ENCODE measurements around the gene COL15A1. TPM values are rescaled to one million over a fixed set of nuclear protein-coding genes. Genes with fewer than 3 reads are reported as not detected.
A peak's percentile ranks its signal among the peaks of the same experiment; 100 is the strongest.

Gene COL15A1
- polyA plus RNA-seq, 1 donor (not counting 4 experiments of a cell fraction or from before 2014, with no cell fraction given), result not detected

DNA sequence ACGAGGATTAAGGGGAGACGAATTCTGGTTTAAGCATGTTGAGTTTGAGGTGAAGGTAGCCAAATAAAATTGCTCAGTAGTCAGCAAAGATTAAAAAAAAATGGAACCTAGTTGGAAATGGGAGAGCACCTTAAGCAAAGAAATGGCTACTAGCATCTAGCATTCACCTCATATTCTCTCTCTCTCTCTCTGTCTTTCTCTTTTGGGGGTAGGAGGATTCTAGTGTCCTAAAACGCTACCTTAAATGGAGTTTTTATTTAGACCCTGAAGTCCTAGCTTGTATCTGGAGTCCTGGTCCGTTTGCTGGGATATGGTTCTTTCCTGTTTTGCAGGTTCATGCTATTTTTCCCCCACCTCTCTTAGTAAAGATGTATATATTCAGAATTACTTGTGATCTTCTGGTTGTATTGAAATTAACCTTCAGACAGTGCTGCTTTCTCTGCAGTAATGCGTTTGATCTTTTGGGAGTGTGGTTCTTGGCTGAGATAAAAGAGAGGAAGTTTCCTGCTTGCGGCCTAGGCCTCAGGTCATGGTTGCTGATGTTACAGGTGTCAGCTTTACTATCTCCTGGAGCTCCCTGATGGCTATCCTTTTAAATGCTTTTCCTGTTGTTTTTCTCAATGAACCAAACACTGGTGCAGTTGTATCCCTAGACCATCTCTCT, 169.2 kb downstream of the COL15A1 start:
- no peak for FAIRE-seq
- dilution Hi-C loops (cut with MboI; ENCODE audit: extremely low pct_ligation_motif_present, low sequenced_read_pairs), result no loop called here
- no peak overlapping the region for H3K27ac ChIP-seq (ENCODE audit: control insufficient read depth, insufficient read depth, low read length)

DNA sequence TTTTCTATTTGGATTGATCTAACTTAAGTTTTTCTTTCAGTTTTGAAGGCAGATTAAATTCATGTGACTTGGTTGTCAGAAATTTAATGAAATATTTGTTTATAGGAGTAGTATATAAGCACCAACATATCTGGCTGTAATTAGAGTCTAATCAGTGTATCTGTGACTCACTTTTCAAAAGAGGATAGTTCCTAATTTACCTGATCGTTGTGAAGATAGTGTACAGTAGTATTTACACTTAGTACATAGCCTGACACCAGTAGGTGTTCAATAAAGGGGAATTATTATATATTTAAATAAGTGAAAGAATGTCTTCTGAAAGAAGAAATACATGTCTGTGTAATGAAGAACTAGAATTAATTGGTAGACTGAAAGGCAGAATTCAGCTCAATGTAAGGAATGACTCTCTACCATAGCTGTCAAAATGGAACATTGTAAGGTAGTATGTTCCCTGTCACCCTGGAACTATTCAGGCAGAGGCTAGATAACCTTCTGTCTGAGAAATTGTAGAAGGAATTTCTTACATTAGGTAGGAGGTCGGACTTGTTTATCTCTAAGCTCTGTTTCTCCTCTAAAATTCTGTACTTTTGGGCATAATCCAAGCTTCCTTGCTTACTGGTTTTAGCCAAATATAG, 169.8 kb downstream of the COL15A1 start:
- peaks cover 0 to 9% of the 10 kb centered on the region in 2 experiments for H3K36me3 ChIP-seq (ENCODE audit: control insufficient read depth in 2 of 2, extremely low read depth in 1 of 2, insufficient read depth in 2 of 2, low read length in 2 of 2)
- no peak overlapping the region for H2AFZ ChIP-seq (ENCODE audit: control insufficient read depth, low read length)
- no peaks in the 10 kb centered on the region for H3K9me3 ChIP-seq (ENCODE audit: control insufficient read depth, low read depth, low read length)
- no peaks in the 10 kb centered on the region for H3K27me3 ChIP-seq (ENCODE audit: control insufficient read depth, extremely low read depth, insufficient read depth, low read length)
- no peak overlapping the region for H3K9ac ChIP-seq (ENCODE audit: control insufficient read depth, extremely low read depth, insufficient read depth, low read length)
- DNase-seq (ENCODE audit: low read depth, low spot score), result no peak
- TF ChIP-seq EZH2 (IDR thresholded peaks at IDR 0.05; ENCODE audit: low read length), result no peak
- TF ChIP-seq, protein P1, sequence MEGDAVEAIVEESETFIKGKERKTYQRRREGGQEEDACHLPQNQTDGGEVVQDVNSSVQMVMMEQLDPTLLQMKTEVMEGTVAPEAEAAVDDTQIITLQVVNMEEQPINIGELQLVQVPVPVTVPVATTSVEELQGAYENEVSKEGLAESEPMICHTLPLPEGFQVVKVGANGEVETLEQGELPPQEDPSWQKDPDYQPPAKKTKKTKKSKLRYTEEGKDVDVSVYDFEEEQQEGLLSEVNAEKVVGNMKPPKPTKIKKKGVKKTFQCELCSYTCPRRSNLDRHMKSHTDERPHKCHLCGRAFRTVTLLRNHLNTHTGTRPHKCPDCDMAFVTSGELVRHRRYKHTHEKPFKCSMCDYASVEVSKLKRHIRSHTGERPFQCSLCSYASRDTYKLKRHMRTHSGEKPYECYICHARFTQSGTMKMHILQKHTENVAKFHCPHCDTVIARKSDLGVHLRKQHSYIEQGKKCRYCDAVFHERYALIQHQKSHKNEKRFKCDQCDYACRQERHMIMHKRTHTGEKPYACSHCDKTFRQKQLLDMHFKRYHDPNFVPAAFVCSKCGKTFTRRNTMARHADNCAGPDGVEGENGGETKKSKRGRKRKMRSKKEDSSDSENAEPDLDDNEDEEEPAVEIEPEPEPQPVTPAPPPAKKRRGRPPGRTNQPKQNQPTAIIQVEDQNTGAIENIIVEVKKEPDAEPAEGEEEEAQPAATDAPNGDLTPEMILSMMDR (optimal IDR thresholded peaks at IDR 0.05 in 1 of 3, IDR thresholded peaks at IDR 0.05 in 1 of 3, conservative IDR thresholded peaks at IDR 0.05 in 1 of 3; ENCODE audit: extremely low read depth in 1 of 3, insufficient read depth in 2 of 3, low read length in 3 of 3), result no peak
- no peaks in the 10 kb centered on the region for H3K9me1 ChIP-seq (ENCODE audit: control insufficient read depth, extremely low read depth, insufficient read depth, low read length)
- peaks cover 2% of the 10 kb centered on the region for H4K20me1 ChIP-seq (ENCODE audit: control insufficient read depth, extremely low read depth, insufficient read depth, low read length)
- no peak for FAIRE-seq
- dilution Hi-C loops (cut with MboI; ENCODE audit: extremely low pct_ligation_motif_present, low sequenced_read_pairs), result no loop called here
- peak overlapping the region; percentile 0 for H3K4me2 ChIP-seq (ENCODE audit: control insufficient read depth, extremely low read depth, insufficient read depth, low read depth, low read length)
- H3K4me3 ChIP-seq (ENCODE audit: control insufficient read depth in 2 of 3, extremely low read depth in 1 of 3, insufficient read depth in 2 of 3, low read depth in 1 of 3, low read length in 3 of 3), result no peak overlapping the region
- peaks cover 38% of the 10 kb centered on the region for H3K4me1 ChIP-seq (ENCODE audit: control insufficient read depth, extremely low read depth, insufficient read depth, low read length)
- H3K79me2 ChIP-seq (ENCODE audit: control insufficient read depth, insufficient read depth, low read length), result peaks cover 80% of the 10 kb centered on the region
- H3K27ac ChIP-seq (ENCODE audit: control insufficient read depth, insufficient read depth, low read length), result no peak overlapping the region

More for the DNA sequence above, 169.2 kb downstream of the COL15A1 start:
- Histone ChIP-seq H4K20me1 (ENCODE audit: control insufficient read depth, extremely low read depth, insufficient read depth, low read length) (peaks cover 2% of the 10 kb centered on the region), H3K9me3 (ENCODE audit: control insufficient read depth, low read depth, low read length) (no peaks in the 10 kb centered on the region), H3K9me1 (ENCODE audit: control insufficient read depth, extremely low read depth, insufficient read depth, low read length) (no peaks in the 10 kb centered on the region), H3K9ac (ENCODE audit: control insufficient read depth, extremely low read depth, insufficient read depth, low read length) (no peak overlapping the region), H3K4me2 (ENCODE audit: control insufficient read depth, extremely low read depth, insufficient read depth, low read depth, low read length) (peak overlapping the region; percentile 0), H3K36me3 (ENCODE audit: control insufficient read depth in 2 of 2, extremely low read depth in 1 of 2, insufficient read depth in 2 of 2, low read length in 2 of 2) (peaks cover 0 to 9% of the 10 kb centered on the region in 2 experiments), H3K79me2 (ENCODE audit: control insufficient read depth, insufficient read depth, low read length) (peaks cover 82% of the 10 kb centered on the region), H2AFZ (ENCODE audit: control insufficient read depth, low read length) (no peak overlapping the region), H3K27me3 (ENCODE audit: control insufficient read depth, extremely low read depth, insufficient read depth, low read length) (no peaks in the 10 kb centered on the region), H3K4me3 (ENCODE audit: control insufficient read depth in 2 of 3, extremely low read depth in 1 of 3, insufficient read depth in 2 of 3, low read depth in 1 of 3, low read length in 3 of 3) (no peak overlapping the region), H3K4me1 (ENCODE audit: control insufficient read depth, extremely low read depth, insufficient read depth, low read length) (peaks cover 40% of the 10 kb centered on the region)
- no peak for DNase-seq (ENCODE audit: low read depth, low spot score)
- TF ChIP-seq, protein P1 (optimal IDR thresholded peaks at IDR 0.05 in 1 of 3, IDR thresholded peaks at IDR 0.05 in 1 of 3, conservative IDR thresholded peaks at IDR 0.05 in 1 of 3; ENCODE audit: extremely low read depth in 1 of 3, insufficient read depth in 2 of 3, low read length in 3 of 3), result no peak
- no peak for TF ChIP-seq EZH2 (IDR thresholded peaks at IDR 0.05; ENCODE audit: low read length)
